CD14-positive monocyte (primary cell): Measurements from ENCODE around the gene WIPF1. TPM values are rescaled to one million over a fixed set of nuclear protein-coding genes. Genes with fewer than 3 reads are reported as not detected.
A peak's percentile ranks its signal among the peaks of the same experiment; 100 is the strongest.

ENCODE experiments used
- DNase-seq, 3 donors: peaks; one replicate each; pipeline ENCODE4 v3.0.0-alpha.2; 2011 to 2022
- H2AFZ ChIP-seq: 2 replicates; pipeline ENCODE4 v1.6.0; 2012; ENCODE audit warnings: mild to moderate bottlenecking, low read depth, low read length, inconsistent platforms; ENCODE audit not compliant: insufficient read depth, poor library complexity, severe bottlenecking
- H3K27ac ChIP-seq, 2 donors: 1 replicate in 1 of 2; 2 replicates in 1 of 2; pipeline ENCODE4 v1.5.1; 2012 to 2013; ENCODE audit warnings: low read length in 2 of 2, control low read depth in 1 of 2, inconsistent platforms in 1 of 2, low read depth in 1 of 2, mild to moderate bottlenecking in 1 of 2
- H3K27me3 ChIP-seq, 2 donors: one replicate each; pipeline versions ENCODE4 v1.6.0 to v1.6.1; 2011 to 2013; ENCODE audit warnings: low read length in 2 of 2; ENCODE audit not compliant: control insufficient read depth in 2 of 2, insufficient read depth in 2 of 2
- H3K36me3 ChIP-seq, 2 donors: replicated peaks in 1 of 2; 1 replicate in 1 of 2; 2 replicates in 1 of 2; pipeline versions ENCODE4 v1.5.1 to v1.6.1; 2012 to 2013; ENCODE audit warnings: low read length in 2 of 2, control low read depth in 1 of 2, inconsistent platforms in 1 of 2, mild to moderate bottlenecking in 1 of 2; ENCODE audit not compliant: insufficient read depth in 2 of 2, control insufficient read depth in 1 of 2
- H3K4me1 ChIP-seq, 2 donors: 1 replicate in 1 of 2; 2 replicates in 1 of 2; pipeline versions ENCODE4 v1.5.1 to v1.6.1; 2012 to 2013; ENCODE audit warnings: low read length in 2 of 2, control low read depth in 1 of 2, inconsistent platforms in 1 of 2, mild to moderate bottlenecking in 1 of 2, moderate library complexity in 1 of 2; ENCODE audit not compliant: insufficient read depth in 2 of 2, control insufficient read depth in 1 of 2
- H3K4me2 ChIP-seq: replicated peaks from 2 replicates; pipeline ENCODE3; 2012; ENCODE audit warnings: low read length, moderate library complexity, mild to moderate bottlenecking; ENCODE audit not compliant: poor library complexity, severe bottlenecking; ENCODE audit errors: extremely low read depth
- H3K4me3 ChIP-seq, 3 experiments: fragments of 200-600 bp in 1 of 3; sonication (generic) in 1 of 3; replicated peaks in 1 of 3; 1 replicate in 2 of 3; 2 replicates in 1 of 3; pipeline ENCODE4 v1.5.1; 2011 to 2013; ENCODE audit warnings: low read length in 3 of 3, mild to moderate bottlenecking in 3 of 3, control low read depth in 2 of 3, low read depth in 2 of 3, inconsistent platforms in 1 of 3, moderate library complexity in 1 of 3
- H3K79me2 ChIP-seq: 2 replicates; pipeline ENCODE4 v1.6.0; 2012; ENCODE audit warnings: mild to moderate bottlenecking, control low read depth, inconsistent platforms, low read length, moderate library complexity; ENCODE audit not compliant: insufficient read depth
- H3K9ac ChIP-seq: 2 replicates; pipeline ENCODE4 v1.6.0; 2017; ENCODE audit warnings: low read length, mild to moderate bottlenecking; ENCODE audit not compliant: insufficient read depth, poor library complexity, severe bottlenecking
- H3K9me3 ChIP-seq, 2 donors: replicated peaks in 1 of 2; 1 replicate in 1 of 2; 2 replicates in 1 of 2; pipeline versions ENCODE4 v1.5.1 to v1.6.1; 2012 to 2013; ENCODE audit warnings: low read length in 2 of 2, control low read depth in 1 of 2; ENCODE audit not compliant: control insufficient read depth in 1 of 2, insufficient read depth in 1 of 2
- H4K20me1 ChIP-seq: 2 replicates; pipeline ENCODE4 v1.6.0; 2012; ENCODE audit warnings: mild to moderate bottlenecking, low read length, control low read depth, moderate library complexity; ENCODE audit not compliant: insufficient read depth
- H3K27ac Mint-ChIP-seq, 7 donors: one replicate each; pipeline ENCODE4 v1.8.0; 2020; ENCODE audit warnings: mild to moderate bottlenecking in 7 of 7, mixed read lengths in 7 of 7, moderate library complexity in 6 of 7, inconsistent platforms in 2 of 7
- H3K27me3 Mint-ChIP-seq, 3 donors: one replicate each; pipeline ENCODE4 v1.8.0; 2021 to 2022; ENCODE audit warnings: low read depth in 3 of 3, mild to moderate bottlenecking in 3 of 3, mixed read lengths in 3 of 3, moderate library complexity in 3 of 3, inconsistent platforms in 1 of 3
- H3K36me3 Mint-ChIP-seq, 2 donors: one replicate each; pipeline ENCODE4 v1.8.0; 2020; ENCODE audit warnings: mixed read lengths in 2 of 2, inconsistent platforms in 1 of 2, mild to moderate bottlenecking in 1 of 2
- H3K4me1 Mint-ChIP-seq: one replicate; pipeline ENCODE4 v1.8.0; 2020; ENCODE audit warnings: mild to moderate bottlenecking, mixed read lengths
- H3K4me3 Mint-ChIP-seq, 2 donors: one replicate each; pipeline ENCODE4 v1.8.0; 2020; ENCODE audit warnings: mild to moderate bottlenecking in 2 of 2, mixed read lengths in 2 of 2, moderate library complexity in 1 of 2
- H3K9me3 Mint-ChIP-seq, 7 donors: one replicate each; pipeline ENCODE4 v1.8.0; 2020 to 2022; ENCODE audit warnings: mixed read lengths in 7 of 7, mild to moderate bottlenecking in 6 of 7, moderate library complexity in 6 of 7, inconsistent platforms in 2 of 7
- WGBS: methylation state at CpG from one replicate; pipeline ENCODE4 v1.1.5; 2013; ENCODE audit warnings: missing lambda C conversion rate; ENCODE audit not compliant: insufficient coverage; 5-methylcytosine and 5-hydroxymethylcytosine counted together
- intact Hi-C, 2 donors: fragments of 100-400 bp; cut with micrococcal nuclease; formaldehyde crosslinking; loops; one replicate each; pipeline versions ENCODE4 v1.15.0 to v1.15.1; 2023
- polyA plus RNA-seq, 3 donors: library from polyadenylated mRNA; depleted of rRNA in 1 of 3; unstranded in 2 of 3; stranded (reverse) in 1 of 3; fragments of 300-500 nt in 2 of 3; fragments of >200 nt in 1 of 3; fragmentation: Illumina TruSeq in 2 of 3; gene quantifications; 1 replicate in 2 of 3; 2 replicates in 1 of 3; pipeline ENCODE4 v1.2.3, GENCODE V29; 2012 to 2021
- TF ChIP-seq, protein P1 (sequence below): fragments of 200-600 bp; IDR thresholded peaks from one replicate; pipeline ENCODE4 v1.8.0; 2022; ENCODE audit warnings: antibody characterized with exemption, mild to moderate bottlenecking

The WIPF1 gene
- polyA plus RNA-seq, 3 donors, result 43.9 to 126 (median 74.3) TPM

DNA sequence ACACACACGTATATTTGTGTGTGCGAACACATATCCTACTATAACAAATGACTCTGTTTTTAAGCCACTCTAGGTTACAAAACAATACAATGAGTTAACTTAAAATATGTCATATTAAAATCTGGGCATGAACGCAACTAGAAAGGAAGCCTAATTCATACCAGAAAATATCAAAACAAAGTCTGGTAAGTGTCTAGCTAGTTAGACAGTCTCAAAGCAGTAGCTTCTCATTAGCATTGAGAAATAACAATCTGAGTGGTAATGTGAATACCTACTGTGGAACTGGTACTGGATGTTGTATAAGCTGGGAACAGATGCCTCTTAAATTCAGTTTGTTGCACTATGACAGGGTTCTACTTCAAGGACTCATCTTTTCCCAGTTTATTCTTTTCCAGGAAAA, 32.5 kb upstream of the WIPF1 start:
- Mint-ChIP-seq H3K36me3 (peaks cover 60 to 67% of the 10 kb centered on the region in 2 donors), H3K27me3 (peaks cover 0 to 2% (median 0%) of the 10 kb centered on the region in 3 donors), H3K4me3 (peak overlapping the region in 1 of 2 donors; percentile 100), H3K9me3 (no peaks in the 10 kb centered on the region), H3K27ac (peak overlapping the region in 1 of 7 donors; percentile 90), H3K4me1 (peaks cover 73% of the 10 kb centered on the region)
- intact Hi-C loops, result loop anchor here (5.0 to 10.0 kb wide), 2 partner anchors 52 to 55 kb away; no protein-coding TSS in a partner anchor
- peaks cover 79% of the 10 kb centered on the region for H4K20me1 ChIP-seq
- H3K4me1 ChIP-seq, result peaks cover 44 to 62% of the 10 kb centered on the region in 2 donors
- no peak overlapping the region for H3K9ac ChIP-seq
- no peak overlapping the region for H2AFZ ChIP-seq
- H3K4me2 ChIP-seq, result peak overlapping the region; percentile 95
- peak overlapping the region in 1 of 3 experiments; percentile 80 for H3K4me3 ChIP-seq
- H3K79me2 ChIP-seq, result peaks cover 95% of the 10 kb centered on the region
- H3K27ac ChIP-seq, result peak overlapping the region in 1 of 2 donors; percentile 88
- no peak for DNase-seq
- WGBS, result no CpG with 5 or more reads among the region's 3 CpGs
- H3K9me3 ChIP-seq, result no peaks in the 10 kb centered on the region
- no peaks in the 10 kb centered on the region for H3K27me3 ChIP-seq
- peaks cover 38 to 60% of the 10 kb centered on the region in 2 donors for H3K36me3 ChIP-seq
- TF ChIP-seq, protein P1, sequence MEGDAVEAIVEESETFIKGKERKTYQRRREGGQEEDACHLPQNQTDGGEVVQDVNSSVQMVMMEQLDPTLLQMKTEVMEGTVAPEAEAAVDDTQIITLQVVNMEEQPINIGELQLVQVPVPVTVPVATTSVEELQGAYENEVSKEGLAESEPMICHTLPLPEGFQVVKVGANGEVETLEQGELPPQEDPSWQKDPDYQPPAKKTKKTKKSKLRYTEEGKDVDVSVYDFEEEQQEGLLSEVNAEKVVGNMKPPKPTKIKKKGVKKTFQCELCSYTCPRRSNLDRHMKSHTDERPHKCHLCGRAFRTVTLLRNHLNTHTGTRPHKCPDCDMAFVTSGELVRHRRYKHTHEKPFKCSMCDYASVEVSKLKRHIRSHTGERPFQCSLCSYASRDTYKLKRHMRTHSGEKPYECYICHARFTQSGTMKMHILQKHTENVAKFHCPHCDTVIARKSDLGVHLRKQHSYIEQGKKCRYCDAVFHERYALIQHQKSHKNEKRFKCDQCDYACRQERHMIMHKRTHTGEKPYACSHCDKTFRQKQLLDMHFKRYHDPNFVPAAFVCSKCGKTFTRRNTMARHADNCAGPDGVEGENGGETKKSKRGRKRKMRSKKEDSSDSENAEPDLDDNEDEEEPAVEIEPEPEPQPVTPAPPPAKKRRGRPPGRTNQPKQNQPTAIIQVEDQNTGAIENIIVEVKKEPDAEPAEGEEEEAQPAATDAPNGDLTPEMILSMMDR, result no peak

DNA sequence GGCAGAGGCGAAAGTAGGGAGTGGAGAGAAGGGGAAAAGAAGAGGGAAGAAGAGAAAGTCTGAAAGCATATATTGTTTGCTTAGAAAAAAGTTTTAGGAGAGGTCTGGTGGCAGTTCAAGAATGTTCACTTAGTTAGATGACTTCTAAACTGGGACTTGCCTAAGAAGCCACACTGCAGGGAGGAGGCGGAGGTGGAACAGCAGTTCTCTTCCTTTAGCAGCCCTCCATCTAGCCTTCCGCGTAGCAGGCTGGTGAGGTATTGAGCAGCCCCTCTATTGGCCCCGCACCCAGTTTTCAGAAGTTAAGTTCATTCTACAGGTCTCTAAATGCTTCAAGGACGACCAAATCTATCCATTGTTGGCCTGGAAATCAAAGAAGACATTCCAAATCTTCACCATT, 31.9 kb upstream of the WIPF1 start:
- peaks cover 63 to 73% of the 10 kb centered on the region in 2 donors for H3K36me3 Mint-ChIP-seq
- H3K4me2 ChIP-seq, result no peak overlapping the region
- peaks cover 44 to 66% of the 10 kb centered on the region in 2 donors for H3K36me3 ChIP-seq

More for the DNA sequence above, 31.9 kb upstream of the WIPF1 start:
- H3K9me3 Mint-ChIP-seq, result no peaks in the 10 kb centered on the region
- peaks cover 70% of the 10 kb centered on the region for H3K4me1 Mint-ChIP-seq
- Histone ChIP-seq H3K9me3 (no peaks in the 10 kb centered on the region), H3K4me3 (no peak overlapping the region), H3K9ac (no peak overlapping the region), H3K4me1 (peaks cover 38 to 56% of the 10 kb centered on the region in 2 donors), H3K27me3 (no peaks in the 10 kb centered on the region), H4K20me1 (peaks cover 85% of the 10 kb centered on the region), H2AFZ (no peak overlapping the region), H3K79me2 (peaks cover 97% of the 10 kb centered on the region), H3K27ac (peak overlapping the region in 1 of 2 donors; percentile 88)
- intact Hi-C loops, result no loop called here
- no peak overlapping the region for H3K4me3 Mint-ChIP-seq
- TF ChIP-seq, protein P1, result no peak
- no peak for DNase-seq
- 100% methylated on average over 3 of the region's 6 CpGs for WGBS
- peak overlapping the region in 4 of 7 donors; percentile 16 to 73 (median 60) for H3K27ac Mint-ChIP-seq
- H3K27me3 Mint-ChIP-seq, result peaks cover 0 to 2% (median 0%) of the 10 kb centered on the region in 3 donors
